Caco-2 (cell line): Measurements from ENCODE around the gene NDNF. TPM values are rescaled to one million over a fixed set of nuclear protein-coding genes. Genes with fewer than 3 reads are reported as not detected.

Experiments
- BruUV-seq: library from RNA; stranded (reverse); fragments of 400-500 nt; replicated peaks from 2 replicates; lab custom pipeline; 2021; lab: Mats Ljungman, UMichigan
- CTCF ChIA-PET: fragments of 300-600 bp; sonication (Branson Sonifier 250); formaldehyde crosslinking; loops from one replicate; lab custom pipeline; 2022; ENCODE audit warnings: antibody characterized with exemption; lab: Charles Lee
- POLR2A ChIA-PET: fragments of 300-600 bp; sonication (Branson Sonifier 250); formaldehyde crosslinking; loops from one replicate; lab custom pipeline; 2022; ENCODE audit warnings: antibody characterized with exemption; lab: Charles Lee
- DNase-seq, 2 experiments: peaks; one replicate each; pipeline versions ENCODE4 v3.0.0 to v3.0.0-alpha.2; 2020 to 2022
- H3K27me3 ChIP-seq: replicated peaks from 2 replicates; pipeline ENCODE4 v1.6.0; 2011; ENCODE audit warnings: low read length; ENCODE audit not compliant: control insufficient read depth, insufficient read depth
- H3K36me3 ChIP-seq: 2 replicates; pipeline ENCODE4 v1.5.1; 2011; ENCODE audit warnings: low read length; ENCODE audit not compliant: control insufficient read depth, insufficient read depth
- H3K4me1 ChIP-seq: fragments of 250-450 bp; sonication (Bioruptor Pico); 2 replicates; pipeline ENCODE4 v1.5.1; 2020; ENCODE audit warnings: mild to moderate bottlenecking
- H3K4me3 ChIP-seq: 2 replicates; pipeline ENCODE4 v1.5.1; 2011; ENCODE audit warnings: low read depth, mild to moderate bottlenecking, control low read depth, low read length
- H3K9me3 ChIP-seq: fragments of 250-450 bp; sonication (Bioruptor Pico); 2 replicates; pipeline ENCODE4 v1.5.1; 2020; ENCODE audit warnings: mild to moderate bottlenecking, moderate library complexity
- H3K27ac Mint-ChIP-seq: one replicate; pipeline ENCODE4 v1.8.0; 2022; ENCODE audit warnings: mixed read lengths; ENCODE audit not compliant: unreplicated experiment
- H3K27me3 Mint-ChIP-seq: one replicate; pipeline ENCODE4 v1.8.0; 2022; ENCODE audit warnings: mixed read lengths; ENCODE audit not compliant: insufficient read depth, unreplicated experiment
- H3K36me3 Mint-ChIP-seq: one replicate; pipeline ENCODE4 v1.8.0; 2022; ENCODE audit warnings: mild to moderate bottlenecking, mixed read lengths; ENCODE audit not compliant: insufficient read depth, unreplicated experiment
- H3K4me1 Mint-ChIP-seq: one replicate; pipeline ENCODE4 v1.8.0; 2022; ENCODE audit warnings: low read depth, mixed read lengths; ENCODE audit not compliant: unreplicated experiment
- H3K4me3 Mint-ChIP-seq: one replicate; pipeline ENCODE4 v1.8.0; 2022; ENCODE audit warnings: mild to moderate bottlenecking, moderate library complexity, mixed read lengths; ENCODE audit not compliant: unreplicated experiment
- H3K9me3 Mint-ChIP-seq: one replicate; pipeline ENCODE4 v1.8.0; 2022; ENCODE audit warnings: mixed read lengths; ENCODE audit not compliant: unreplicated experiment
- intact Hi-C: fragments of 100-400 bp; cut with micrococcal nuclease; formaldehyde crosslinking; loops from one replicate; pipeline ENCODE4 v1.10.0; 2022; ENCODE audit not compliant: unreplicated experiment
- total RNA-seq: library from RNA; stranded (reverse); gene quantifications from 2 replicates; pipeline ENCODE4 v1.2.3, GENCODE V29; 2022
- TF ChIP-seq, protein P1 (sequence below), 2 experiments: fragments of 200-600 bp in 1 of 2; IDR thresholded peaks; 1 replicate in 1 of 2; 2 replicates in 1 of 2; pipeline versions ENCODE4 v1.5.1 to v1.8.0; 2011 to 2022; ENCODE audit warnings: antibody characterized with exemption in 1 of 2, control low read depth in 1 of 2, inconsistent platforms in 1 of 2, low read depth in 1 of 2, low read length in 1 of 2, mild to moderate bottlenecking in 1 of 2, moderate library complexity in 1 of 2; ENCODE audit not compliant: insufficient read depth in 1 of 2, severe bottlenecking in 1 of 2, unreplicated experiment in 1 of 2

NDNF gene
- total RNA-seq, 1 experiment from 2014 or later: 3.7 TPM

GRCh38 chr4:121108557-121108956 lies 36.2 kb upstream of the NDNF start:
- no peak overlapping the region for H3K4me3 Mint-ChIP-seq
- H3K27me3 Mint-ChIP-seq: peaks cover 7% of the 10 kb centered on the region
- H3K9me3 Mint-ChIP-seq: no peaks in the 10 kb centered on the region
- ChIA-PET POLR2A (no interaction called here), CTCF (no interaction called here)
- no peaks in the 10 kb centered on the region for H3K4me1 Mint-ChIP-seq
- TF ChIP-seq, protein P1, sequence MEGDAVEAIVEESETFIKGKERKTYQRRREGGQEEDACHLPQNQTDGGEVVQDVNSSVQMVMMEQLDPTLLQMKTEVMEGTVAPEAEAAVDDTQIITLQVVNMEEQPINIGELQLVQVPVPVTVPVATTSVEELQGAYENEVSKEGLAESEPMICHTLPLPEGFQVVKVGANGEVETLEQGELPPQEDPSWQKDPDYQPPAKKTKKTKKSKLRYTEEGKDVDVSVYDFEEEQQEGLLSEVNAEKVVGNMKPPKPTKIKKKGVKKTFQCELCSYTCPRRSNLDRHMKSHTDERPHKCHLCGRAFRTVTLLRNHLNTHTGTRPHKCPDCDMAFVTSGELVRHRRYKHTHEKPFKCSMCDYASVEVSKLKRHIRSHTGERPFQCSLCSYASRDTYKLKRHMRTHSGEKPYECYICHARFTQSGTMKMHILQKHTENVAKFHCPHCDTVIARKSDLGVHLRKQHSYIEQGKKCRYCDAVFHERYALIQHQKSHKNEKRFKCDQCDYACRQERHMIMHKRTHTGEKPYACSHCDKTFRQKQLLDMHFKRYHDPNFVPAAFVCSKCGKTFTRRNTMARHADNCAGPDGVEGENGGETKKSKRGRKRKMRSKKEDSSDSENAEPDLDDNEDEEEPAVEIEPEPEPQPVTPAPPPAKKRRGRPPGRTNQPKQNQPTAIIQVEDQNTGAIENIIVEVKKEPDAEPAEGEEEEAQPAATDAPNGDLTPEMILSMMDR (IDR thresholded peaks at IDR 0.05; ENCODE audit: insufficient read depth in 1 of 2, low read depth in 1 of 2, low read length in 1 of 2, severe bottlenecking in 1 of 2, unreplicated experiment in 1 of 2): no peak
- Histone ChIP-seq H3K4me1 (no peaks in the 10 kb centered on the region), H3K27me3 (no peaks in the 10 kb centered on the region), H3K9me3 (no peaks in the 10 kb centered on the region), H3K36me3 (no peaks in the 10 kb centered on the region), H3K4me3 (no peak overlapping the region)
- H3K36me3 Mint-ChIP-seq: no peaks in the 10 kb centered on the region
- BruUV-seq: no TSS peak
- intact Hi-C loops: no loop called here
- H3K27ac Mint-ChIP-seq: no peak overlapping the region
- DNase-seq: no peak

GRCh38 chr4:121107507-121107906 lies 35.2 kb upstream of the NDNF start:
- intact Hi-C loops: no loop called here
- POLR2A ChIA-PET: no interaction called here

DNA sequence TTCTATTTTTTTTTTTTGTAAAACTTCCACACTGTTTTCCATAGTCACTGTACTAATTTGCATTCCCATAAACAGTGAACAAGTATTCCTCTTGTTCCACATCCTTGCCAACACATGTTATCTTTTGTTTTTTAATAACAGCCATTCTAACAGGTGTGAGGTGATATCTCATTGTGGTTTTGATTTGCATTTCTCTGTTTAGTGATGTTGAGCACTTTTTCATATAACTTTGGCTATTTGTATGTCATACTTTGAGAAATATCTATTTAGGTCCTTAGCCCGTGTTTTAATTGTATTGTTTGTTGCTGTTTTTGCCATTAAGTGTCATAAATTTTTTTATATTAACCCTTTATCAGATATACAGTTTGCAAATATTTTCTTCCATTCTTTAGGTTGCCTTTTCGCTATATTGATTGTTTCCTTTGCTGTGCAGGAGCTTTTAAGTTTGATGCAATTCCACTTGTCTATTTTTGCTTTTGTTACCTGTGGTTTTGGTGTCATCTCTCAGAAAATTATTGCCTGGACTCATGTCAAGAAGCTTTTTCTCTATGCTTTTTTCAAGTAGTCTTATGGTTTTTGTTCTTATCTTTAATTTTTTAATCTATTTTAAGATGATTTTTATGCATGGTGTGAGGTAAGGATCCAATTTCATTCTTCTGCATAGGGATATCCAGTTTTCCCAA lies 27.9 kb upstream of the NDNF start:
- no peak for DNase-seq
- no peak overlapping the region for H3K27ac Mint-ChIP-seq
- H3K9me3 Mint-ChIP-seq: no peaks in the 10 kb centered on the region
- TF ChIP-seq, protein P1 (IDR thresholded peaks at IDR 0.05; ENCODE audit: insufficient read depth in 1 of 2, low read depth in 1 of 2, low read length in 1 of 2, severe bottlenecking in 1 of 2, unreplicated experiment in 1 of 2): no peak
- BruUV-seq: no TSS peak
- CTCF ChIA-PET: no interaction called here
- H3K4me1 ChIP-seq: no peaks in the 10 kb centered on the region
- intact Hi-C loops: no loop called here
- H3K4me3 Mint-ChIP-seq: no peak overlapping the region
- no peaks in the 10 kb centered on the region for H3K36me3 Mint-ChIP-seq
- H3K9me3 ChIP-seq: no peaks in the 10 kb centered on the region
- H3K4me1 Mint-ChIP-seq: no peaks in the 10 kb centered on the region
- no peaks in the 10 kb centered on the region for H3K36me3 ChIP-seq
- POLR2A ChIA-PET: no interaction called here
- no peak overlapping the region for H3K4me3 ChIP-seq
- H3K27me3 Mint-ChIP-seq: peaks cover 3% of the 10 kb centered on the region
- no peaks in the 10 kb centered on the region for H3K27me3 ChIP-seq

More at GRCh38 chr4:121107507-121107906, 35.2 kb upstream of the NDNF start:
- Mint-ChIP-seq H3K4me3 (no peak overlapping the region), H3K27me3 (peaks cover 10% of the 10 kb centered on the region), H3K9me3 (no peaks in the 10 kb centered on the region), H3K36me3 (no peaks in the 10 kb centered on the region), H3K4me1 (no peaks in the 10 kb centered on the region), H3K27ac (no peak overlapping the region)
- no peaks in the 10 kb centered on the region for H3K27me3 ChIP-seq
- no TSS peak for BruUV-seq
- no peaks in the 10 kb centered on the region for H3K4me1 ChIP-seq
- CTCF ChIA-PET: no interaction called here
- no peaks in the 10 kb centered on the region for H3K9me3 ChIP-seq
- TF ChIP-seq, protein P1 (IDR thresholded peaks at IDR 0.05; ENCODE audit: insufficient read depth in 1 of 2, low read depth in 1 of 2, low read length in 1 of 2, severe bottlenecking in 1 of 2, unreplicated experiment in 1 of 2): no peak
- H3K4me3 ChIP-seq: no peak overlapping the region
- DNase-seq: no peak
- no peaks in the 10 kb centered on the region for H3K36me3 ChIP-seq
